ENCODE measurements around the gene COL4A2. TPM values are rescaled to one million over a fixed set of nuclear protein-coding genes. Genes with fewer than 3 reads are reported as not detected.

The COL4A2 gene
- total RNA-seq, 1 experiment from 2014 or later, result 1.6 TPM

- TF ChIP-seq, protein P1, sequence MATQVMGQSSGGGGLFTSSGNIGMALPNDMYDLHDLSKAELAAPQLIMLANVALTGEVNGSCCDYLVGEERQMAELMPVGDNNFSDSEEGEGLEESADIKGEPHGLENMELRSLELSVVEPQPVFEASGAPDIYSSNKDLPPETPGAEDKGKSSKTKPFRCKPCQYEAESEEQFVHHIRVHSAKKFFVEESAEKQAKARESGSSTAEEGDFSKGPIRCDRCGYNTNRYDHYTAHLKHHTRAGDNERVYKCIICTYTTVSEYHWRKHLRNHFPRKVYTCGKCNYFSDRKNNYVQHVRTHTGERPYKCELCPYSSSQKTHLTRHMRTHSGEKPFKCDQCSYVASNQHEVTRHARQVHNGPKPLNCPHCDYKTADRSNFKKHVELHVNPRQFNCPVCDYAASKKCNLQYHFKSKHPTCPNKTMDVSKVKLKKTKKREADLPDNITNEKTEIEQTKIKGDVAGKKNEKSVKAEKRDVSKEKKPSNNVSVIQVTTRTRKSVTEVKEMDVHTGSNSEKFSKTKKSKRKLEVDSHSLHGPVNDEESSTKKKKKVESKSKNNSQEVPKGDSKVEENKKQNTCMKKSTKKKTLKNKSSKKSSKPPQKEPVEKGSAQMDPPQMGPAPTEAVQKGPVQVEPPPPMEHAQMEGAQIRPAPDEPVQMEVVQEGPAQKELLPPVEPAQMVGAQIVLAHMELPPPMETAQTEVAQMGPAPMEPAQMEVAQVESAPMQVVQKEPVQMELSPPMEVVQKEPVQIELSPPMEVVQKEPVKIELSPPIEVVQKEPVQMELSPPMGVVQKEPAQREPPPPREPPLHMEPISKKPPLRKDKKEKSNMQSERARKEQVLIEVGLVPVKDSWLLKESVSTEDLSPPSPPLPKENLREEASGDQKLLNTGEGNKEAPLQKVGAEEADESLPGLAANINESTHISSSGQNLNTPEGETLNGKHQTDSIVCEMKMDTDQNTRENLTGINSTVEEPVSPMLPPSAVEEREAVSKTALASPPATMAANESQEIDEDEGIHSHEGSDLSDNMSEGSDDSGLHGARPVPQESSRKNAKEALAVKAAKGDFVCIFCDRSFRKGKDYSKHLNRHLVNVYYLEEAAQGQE (IDR thresholded peaks at IDR 0.05; ENCODE audit: low read depth), result no peak
- no peak for TF ChIP-seq JUND (IDR thresholded peaks at IDR 0.05)
- TF ChIP-seq EGR1 (IDR thresholded peaks at IDR 0.05; ENCODE audit: low read depth), result no peak
- no peak for TF ChIP-seq FOSL1 (IDR thresholded peaks at IDR 0.05; ENCODE audit: low read depth)
- TF ChIP-seq, protein P2, sequence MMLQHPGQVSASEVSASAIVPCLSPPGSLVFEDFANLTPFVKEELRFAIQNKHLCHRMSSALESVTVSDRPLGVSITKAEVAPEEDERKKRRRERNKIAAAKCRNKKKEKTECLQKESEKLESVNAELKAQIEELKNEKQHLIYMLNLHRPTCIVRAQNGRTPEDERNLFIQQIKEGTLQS (IDR thresholded peaks at IDR 0.05), result no peak
- TF ChIP-seq TCF7L2 (IDR thresholded peaks at IDR 0.05; ENCODE audit: borderline replicate concordance, extremely low read depth, insufficient read depth, insufficient read length), result no peak
- no peak for TF ChIP-seq ELF1 (IDR thresholded peaks at IDR 0.05; ENCODE audit: borderline replicate concordance, low read depth)
- no peak for TF ChIP-seq ZNF274 (IDR thresholded peaks at IDR 0.05; ENCODE audit: low read depth, low read length)
- no peak for TF ChIP-seq SRF (IDR thresholded peaks at IDR 0.05; ENCODE audit: low read depth)
Observed at GRCh38 chr13:110471833-110472162, 164.7 kb downstream of the COL4A2 start (continued).

DNA sequence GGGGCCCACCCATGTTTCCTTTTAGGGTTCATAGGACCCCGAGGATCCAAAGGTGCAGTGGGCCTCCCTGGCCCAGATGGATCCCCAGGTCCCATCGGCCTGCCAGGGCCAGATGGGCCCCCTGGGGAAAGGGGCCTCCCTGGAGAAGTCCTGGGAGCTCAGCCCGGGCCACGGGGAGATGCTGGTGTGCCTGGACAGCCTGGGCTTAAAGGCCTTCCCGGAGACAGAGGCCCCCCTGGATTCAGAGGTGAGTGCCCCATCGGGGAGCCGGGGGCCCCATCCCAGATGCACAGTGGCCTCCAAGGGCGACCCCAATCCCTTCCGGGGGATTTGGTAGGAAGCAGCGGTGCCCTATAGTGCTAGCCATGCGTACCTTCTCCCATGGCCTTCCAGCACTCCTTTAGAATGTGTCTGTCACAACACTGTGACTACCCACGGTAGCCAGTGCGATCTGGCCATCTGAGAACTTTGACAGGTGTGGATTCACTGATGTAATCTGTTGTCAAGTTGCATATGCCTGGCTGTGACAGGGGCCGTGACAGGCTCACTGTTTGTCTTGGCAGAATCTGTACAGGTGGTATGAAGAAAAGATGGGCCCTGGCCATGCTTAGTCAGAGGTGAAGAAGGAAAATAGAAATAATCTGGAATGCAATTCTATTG is 165.9 kb downstream of the COL4A2 start:
- no peaks in the 10 kb centered on the region for H3K9me2 ChIP-seq (ENCODE audit: insufficient read depth)
- ChIA-PET RAD21 (ENCODE audit: low non-redundant PET in 1 of 2, low total read pairs in 2 of 2, uncharacterized antibody in 2 of 2, unreplicated experiment in 2 of 2) (no interaction called here), POLR2A (no interaction called here), CTCF (no interaction called here)
- no TSS peak for BruUV-seq (replicated peaks)
- H3K79me2 ChIP-seq (ENCODE audit: insufficient read depth, low read length), result no peaks in the 10 kb centered on the region
- no peak overlapping the region for H3K9ac ChIP-seq (ENCODE audit: low read length)
- no peak for TF ChIP-seq CBX3 (IDR thresholded peaks at IDR 0.05; ENCODE audit: low read depth)
- TF ChIP-seq EZH2 (IDR thresholded peaks at IDR 0.05), result no peak
- TF ChIP-seq CEBPB (IDR thresholded peaks at IDR 0.05; ENCODE audit: low read depth), result no peak
- TF ChIP-seq ZBTB33 (IDR thresholded peaks at IDR 0.05; ENCODE audit: extremely low read depth, insufficient replicate concordance, low read length), result no peak
- no peak for TF ChIP-seq POLR2A (IDR thresholded peaks at IDR 0.05; ENCODE audit: borderline replicate concordance, extremely low read depth, insufficient read depth, insufficient read length)
- TF ChIP-seq SP1 (IDR thresholded peaks at IDR 0.05; ENCODE audit: low read depth), result no peak
- TF ChIP-seq ZFX (IDR thresholded peaks at IDR 0.05), result no peak
- TF ChIP-seq YY1 (IDR thresholded peaks at IDR 0.05; ENCODE audit: extremely low read depth, insufficient replicate concordance, low read depth, low read length), result no peak
- no peak for TF ChIP-seq SRF (IDR thresholded peaks at IDR 0.05; ENCODE audit: low read depth)
- TF ChIP-seq RAD21 (IDR thresholded peaks at IDR 0.05; ENCODE audit: low read depth), result no peak
- DNase-seq (ENCODE audit: low read depth, low spot score), result no peak
- H3K27ac ChIP-seq (ENCODE audit: low read depth, low read length), result no peak overlapping the region
- no peaks in the 10 kb centered on the region for H3K36me3 ChIP-seq (ENCODE audit: control insufficient read depth in 1 of 2, insufficient read depth in 2 of 2, low read length in 2 of 2)
- no peak overlapping the region for H2AFZ ChIP-seq (ENCODE audit: low read depth, low read length, poor library complexity, severe bottlenecking)
- no peak for ATAC-seq
- intact Hi-C loops (cut with micrococcal nuclease), result no loop called here
- no peak overlapping the region for H3K4me3 ChIP-seq (replicated peaks in 1 of 2; ENCODE audit: low read depth in 1 of 2, low read length in 2 of 2)
- no peaks in the 10 kb centered on the region for H4K20me1 ChIP-seq (ENCODE audit: insufficient read depth)
- no peaks in the 10 kb centered on the region; the same call in 1 of the 2 replicates for H3K27me3 ChIP-seq (ENCODE audit: insufficient read depth, low read length)
- H3K9me3 ChIP-seq (ENCODE audit: control insufficient read depth in 1 of 2, insufficient read depth in 1 of 2, low read depth in 1 of 2, low read length in 2 of 2), result no peaks in the 10 kb centered on the region
- no peaks in the 10 kb centered on the region for H3K4me1 ChIP-seq (ENCODE audit: control insufficient read depth in 1 of 2, insufficient read depth in 2 of 2, low read length in 2 of 2)
- no peak overlapping the region for H3K4me2 ChIP-seq (ENCODE audit: low read length)
